Nephron (organoid): ENCODE measurements around the gene SLC8A1.

Source experiments
- H3K27ac Mint-ChIP-seq, 3 experiments: 2 replicates each; pipeline ENCODE4 v1.8.0; 2020; ENCODE audit warnings: mixed read lengths in 3 of 3, mild to moderate bottlenecking in 2 of 3, moderate library complexity in 1 of 3
- H3K27me3 Mint-ChIP-seq: 2 replicates; pipeline ENCODE4 v1.8.0; 2021; ENCODE audit warnings: low read depth, mild to moderate bottlenecking, moderate library complexity, mixed read lengths
- H3K36me3 Mint-ChIP-seq: 2 replicates; pipeline ENCODE4 v1.8.0; 2020; ENCODE audit warnings: low read depth, mixed read lengths
- H3K4me1 Mint-ChIP-seq: 2 replicates; pipeline ENCODE4 v1.8.0; 2020; ENCODE audit warnings: mixed read lengths
- H3K4me3 Mint-ChIP-seq, 3 experiments: 2 replicates each; pipeline ENCODE4 v1.8.0; 2020; ENCODE audit warnings: mild to moderate bottlenecking in 3 of 3, mixed read lengths in 3 of 3, moderate library complexity in 2 of 3
- H3K9me3 Mint-ChIP-seq: 2 replicates; pipeline ENCODE4 v1.8.0; 2020; ENCODE audit warnings: mixed read lengths
- CTCF ChIP-seq, 3 experiments: fragments of 200-600 bp; sonication (generic); IDR thresholded peaks; one replicate each; pipeline ENCODE4 v1.5.0; 2021; ENCODE audit warnings: antibody characterized with exemption in 3 of 3; ENCODE audit not compliant: unreplicated experiment in 3 of 3

The SLC8A1 gene

GRCh38 chr2:40197121-40197520 lies 254.8 kb downstream of the SLC8A1 start:
- Mint-ChIP-seq H3K4me3 (no peak overlapping the region), H3K4me1 (peaks cover 23% of the 10 kb centered on the region), H3K27me3 (no peaks in the 10 kb centered on the region), H3K27ac (no peak overlapping the region), H3K36me3 (no peaks in the 10 kb centered on the region), H3K9me3 (no peaks in the 10 kb centered on the region)
- TF ChIP-seq CTCF (IDR thresholded peaks at IDR 0.05; ENCODE audit: unreplicated experiment in 3 of 3): no peak

- peaks cover 14% of the 10 kb centered on the region for H3K4me1 Mint-ChIP-seq
- H3K27me3 Mint-ChIP-seq: no peaks in the 10 kb centered on the region
- no peak overlapping the region for H3K4me3 Mint-ChIP-seq
- TF ChIP-seq CTCF (IDR thresholded peaks at IDR 0.05; ENCODE audit: unreplicated experiment in 3 of 3): no peak
- peak overlapping the region; percentile 7 to 64 (median 16) for H3K27ac Mint-ChIP-seq
- no peaks in the 10 kb centered on the region for H3K36me3 Mint-ChIP-seq
- no peaks in the 10 kb centered on the region for H3K9me3 Mint-ChIP-seq
Observed at GRCh38 chr2:40193670-40194026, 258.2 kb downstream of the SLC8A1 start.

- no peak for TF ChIP-seq CTCF (IDR thresholded peaks at IDR 0.05; ENCODE audit: unreplicated experiment in 3 of 3)
- no peak overlapping the region for H3K4me3 Mint-ChIP-seq
- peaks cover 14% of the 10 kb centered on the region for H3K4me1 Mint-ChIP-seq
- peak overlapping the region in 2 of 3 experiments; percentile 7 to 43 for H3K27ac Mint-ChIP-seq
- H3K27me3 Mint-ChIP-seq: no peaks in the 10 kb centered on the region
- H3K36me3 Mint-ChIP-seq: no peaks in the 10 kb centered on the region
- no peaks in the 10 kb centered on the region for H3K9me3 Mint-ChIP-seq
Observed at GRCh38 chr2:40192864-40193669, 258.8 kb downstream of the SLC8A1 start.

- no peaks in the 10 kb centered on the region for H3K36me3 Mint-ChIP-seq
- no peaks in the 10 kb centered on the region for H3K9me3 Mint-ChIP-seq
- no peak overlapping the region for H3K27ac Mint-ChIP-seq
- H3K4me3 Mint-ChIP-seq: no peak overlapping the region
- no peaks in the 10 kb centered on the region for H3K27me3 Mint-ChIP-seq
- TF ChIP-seq CTCF (IDR thresholded peaks at IDR 0.05; ENCODE audit: unreplicated experiment in 3 of 3): no peak
- H3K4me1 Mint-ChIP-seq: peaks cover 6% of the 10 kb centered on the region
Observed at GRCh38 chr2:40190457-40190856, 261.4 kb downstream of the SLC8A1 start.

- no peak for TF ChIP-seq CTCF (IDR thresholded peaks at IDR 0.05; ENCODE audit: unreplicated experiment in 3 of 3)
- Mint-ChIP-seq H3K9me3 (no peaks in the 10 kb centered on the region), H3K4me1 (peaks cover 6% of the 10 kb centered on the region), H3K27me3 (no peaks in the 10 kb centered on the region), H3K4me3 (no peak overlapping the region), H3K27ac (no peak overlapping the region), H3K36me3 (no peaks in the 10 kb centered on the region)
Observed at GRCh38 chr2:40189881-40190280, 262.0 kb downstream of the SLC8A1 start.

- Mint-ChIP-seq H3K27me3 (no peaks in the 10 kb centered on the region), H3K9me3 (no peaks in the 10 kb centered on the region), H3K4me3 (no peak overlapping the region), H3K4me1 (no peaks in the 10 kb centered on the region), H3K27ac (no peak overlapping the region), H3K36me3 (no peaks in the 10 kb centered on the region)
- TF ChIP-seq CTCF (IDR thresholded peaks at IDR 0.05; ENCODE audit: unreplicated experiment in 3 of 3): no peak
Observed at GRCh38 chr2:40187054-40187453, 264.8 kb downstream of the SLC8A1 start.
